Heart left ventricle (tissue), 16 donors: Measurements from ENCODE around the gene KCTD13. TPM values are rescaled to one million over a fixed set of nuclear protein-coding genes. Genes with fewer than 3 reads are reported as not detected.

Experiments used
- ATAC-seq, 4 donors: fragments of 200-7000 bp; cut with Tn5 transposase; one replicate each; pipeline ENCODE4 v1.9.1; 2020 to 2022; ENCODE audit warnings: moderate library complexity in 4 of 4, mild to moderate bottlenecking in 3 of 4, moderate number of reproducible peaks in 1 of 4
- DNase-seq, 5 donors: peaks; one replicate each; pipeline ENCODE4 v3.0.0-alpha.2; 2020
- H3K27ac ChIP-seq, 12 donors: fragments of 200-600 bp; sonication (generic) in 4 of 12; one replicate each; pipeline versions ENCODE4 v1.5.0 to v1.8.0; 2016 to 2022; ENCODE audit warnings: mild to moderate bottlenecking in 2 of 12
- H3K27me3 ChIP-seq, 9 donors: fragments of 200-600 bp; sonication (generic) in 2 of 9; one replicate each; pipeline versions ENCODE4 v1.5.1 to v1.8.0; 2016 to 2022; ENCODE audit warnings: mild to moderate bottlenecking in 3 of 9
- H3K36me3 ChIP-seq, 9 donors: fragments of 200-600 bp; sonication (generic) in 2 of 9; one replicate each; pipeline versions ENCODE4 v1.5.0 to v1.8.0; 2018 to 2022; ENCODE audit warnings: mild to moderate bottlenecking in 2 of 9
- H3K4me1 ChIP-seq, 12 donors: fragments of 200-600 bp; sonication (generic) in 4 of 12; one replicate each; pipeline versions ENCODE4 v1.5.0 to v1.8.0; 2016 to 2022; ENCODE audit warnings: mild to moderate bottlenecking in 3 of 12
- H3K4me3 ChIP-seq, 12 donors: fragments of 200-600 bp; sonication (generic) in 4 of 12; one replicate each; pipeline versions ENCODE4 v1.5.0 to v1.8.0; 2017 to 2022; ENCODE audit warnings: mild to moderate bottlenecking in 9 of 12, moderate library complexity in 4 of 12
- H3K9me3 ChIP-seq, 12 donors: fragments of 200-600 bp; sonication (generic) in 4 of 12; one replicate each; pipeline versions ENCODE4 v1.5.0 to v1.8.0; 2016 to 2022; ENCODE audit warnings: mild to moderate bottlenecking in 1 of 12
- CTCF ChIP-seq, 12 donors: fragments of 200-600 bp; sonication (generic) in 4 of 12; IDR thresholded peaks; one replicate each; pipeline versions ENCODE4 v1.5.0 to v1.8.0; 2018 to 2022; ENCODE audit warnings: antibody characterized with exemption in 12 of 12, mild to moderate bottlenecking in 5 of 12
- POLR2A ChIP-seq, 2 donors: fragments of 450-650 bp; IDR thresholded peaks; one replicate each; pipeline ENCODE4 v1.6.1; 2017; ENCODE audit warnings: antibody characterized with exemption in 2 of 2, mild to moderate bottlenecking in 2 of 2, moderate library complexity in 2 of 2
- WGBS, 4 donors: extraction: QIAGEN DNeasy Blood & Tissue Kit in 2 of 4; methylation state at CpG; one replicate each; pipeline versions ENCODE4 v1.1.5 to v1.1.7; 2013 to 2018; 5-methylcytosine and 5-hydroxymethylcytosine counted together
- intact Hi-C, 10 donors: fragments of 100-400 bp; cut with DNase I; formaldehyde crosslinking; loops; one replicate each; pipeline versions ENCODE4 v1.11.1 to v1.14.2; 2022
- polyA plus RNA-seq, 2 donors: library from polyadenylated mRNA; stranded (reverse); fragments of 200-250 nt; gene quantifications; one replicate each; pipeline ENCODE4 v1.2.3, GENCODE V29; 2013
- total RNA-seq, 9 donors: library from RNA; depleted of rRNA in 2 of 9; stranded (reverse); fragments of >200 nt in 2 of 9; fragmentation: NEBNext Ultra II Directional in 3 of 9; extraction: Animal tissue kit (Norgen Biotek cat#: 25700) in 3 of 9; gene quantifications; one replicate each; pipeline versions ENCODE4 v1.1.0 to v1.2.4, GENCODE V29; 2016 to 2023
- donor health status: ischemic (EF 13 %, LVEDD 7.1; RV severe dilation, severe dysfunction).
- donor health status: healthy with polysubstance abuse.
- donor health status: DM: no; HTN: yes; CAD: no.
- donor health status: DM: no; HTN: no; CAD: no.
- donor health status: ischemic (EF 25% LVEDD 6.9; RV normal size, moderate dysfunction).
- donor health status: ischemic (EF 25% LVEDD 5.7; RV mildly dilated, moderate dysfunction).
- donor health status: healthy.
- donor health status: DM: yes; HTN: yes; CAD: no.
- donor health status: ischemic (EF 35%, LVEDD 5.7; RV mildly dilated, moderate dysfunction).
- donor health status: nonischemic (EF 11% LVEDD 7.7; RV severe dilation, severe dysfunction).
- donor health status: DM: yes; HTN: yes; CAD: no.
- donor health status: PGD.
- donor health status: ischemic (EF 29% LVEDD 5.4; RV normal size, mild dysfunction).
- donor health status: nonischemic (EF 23%, LVEDD 6.1; RV moderate dilation, normal function).

KCTD13 gene
- total and polyA plus RNA-seq, 11 donors, result 3.6 to 9.1 (median 6.6) TPM

GRCh38 chr16:29958756-29959155 is 32.7 kb upstream of the KCTD13 start:
- H3K27ac ChIP-seq, result no peak overlapping the region
- H3K4me3 ChIP-seq, result no peak overlapping the region
- intact Hi-C loops, result loop anchor here in 2 of 10 donors (10.0 kb wide), 2 partner anchors 46 to 84 kb away; no protein-coding TSS in a partner anchor
- WGBS, 4 donors, result 92 to 95% (median 94%) methylated on average over 5 of the region's 5 CpGs
- no peaks in the 10 kb centered on the region for H3K9me3 ChIP-seq
- peaks cover 0 to 2% (median 0%) of the 10 kb centered on the region in 9 donors for H3K36me3 ChIP-seq
- DNase-seq, result no peak
- ATAC-seq, result no peak
- peaks cover 0 to 24% (median 14%) of the 10 kb centered on the region in 12 donors for H3K4me1 ChIP-seq
- H3K27me3 ChIP-seq, result no peaks in the 10 kb centered on the region
- no peak for TF ChIP-seq CTCF (IDR thresholded peaks at IDR 0.05)
- no peak for TF ChIP-seq POLR2A (IDR thresholded peaks at IDR 0.05)

- ATAC-seq, result no peak
- peaks cover 0 to 13% (median 0%) of the 10 kb centered on the region in 12 donors for H3K9me3 ChIP-seq
- no peak overlapping the region for H3K4me3 ChIP-seq
- H3K4me1 ChIP-seq, result no peaks in the 10 kb centered on the region
- H3K27me3 ChIP-seq, result no peaks in the 10 kb centered on the region
- TF ChIP-seq CTCF (IDR thresholded peaks at IDR 0.05), result no peak
- no peak for TF ChIP-seq POLR2A (IDR thresholded peaks at IDR 0.05)
- WGBS, 4 donors, result 84 to 92% (median 88%) methylated on average over 8 of the region's 8 CpGs
- no peak overlapping the region for H3K27ac ChIP-seq
- DNase-seq, result no peak
- intact Hi-C loops, result loop anchor here in 2 of 10 donors (10.0 kb wide), 2 partner anchors 53 to 77 kb away; no protein-coding TSS in a partner anchor
- no peaks in the 10 kb centered on the region for H3K36me3 ChIP-seq
Observed at GRCh38 chr16:29951625-29952365, 25.8 kb upstream of the KCTD13 start.

GRCh38 chr16:29950806-29951461 is 24.9 kb upstream of the KCTD13 start:
- H3K4me3 ChIP-seq, result no peak overlapping the region
- intact Hi-C loops, result loop anchor here in 2 of 10 donors (10.0 kb wide), 2 partner anchors 54 to 76 kb away; no protein-coding TSS in a partner anchor
- DNase-seq (no peak), ATAC-seq (no peak)
- no peak for TF ChIP-seq POLR2A (IDR thresholded peaks at IDR 0.05)
- TF ChIP-seq CTCF (IDR thresholded peaks at IDR 0.05), result no peak
- no peaks in the 10 kb centered on the region for H3K36me3 ChIP-seq
- 91 to 95% (median 93%) methylated on average over 4 of the region's 4 CpGs for WGBS, 4 donors
- no peaks in the 10 kb centered on the region for H3K4me1 ChIP-seq
- no peak overlapping the region for H3K27ac ChIP-seq
- H3K27me3 ChIP-seq, result no peaks in the 10 kb centered on the region
- peaks cover 0 to 13% (median 0%) of the 10 kb centered on the region in 12 donors for H3K9me3 ChIP-seq

- intact Hi-C loops, result loop anchor here in 1 of 10 donors (10.0 kb wide), 1 partner anchor 63 kb away; no protein-coding TSS in a partner anchor
- DNase-seq (no peak), ATAC-seq (no peak)
- TF ChIP-seq POLR2A (IDR thresholded peaks at IDR 0.05), result no peak
- no peak for TF ChIP-seq CTCF (IDR thresholded peaks at IDR 0.05)
- 77 to 86% (median 84%) methylated on average over 2 of the region's 2 CpGs for WGBS, 4 donors
- no peak overlapping the region for H3K27ac ChIP-seq
- H3K27me3 ChIP-seq, result no peaks in the 10 kb centered on the region
- peaks cover 0 to 13% (median 0%) of the 10 kb centered on the region in 12 donors for H3K9me3 ChIP-seq
- H3K4me3 ChIP-seq, result no peak overlapping the region
- no peaks in the 10 kb centered on the region for H3K36me3 ChIP-seq
- H3K4me1 ChIP-seq, result no peaks in the 10 kb centered on the region
Observed at GRCh38 chr16:29947897-29948296, 21.9 kb upstream of the KCTD13 start.
